Neural crest cell (in vitro differentiated cells): ENCODE measurements around the gene HLA-A. TPM values are rescaled to one million over a fixed set of nuclear protein-coding genes. Genes with fewer than 3 reads are reported as not detected.

Experiments
- DNase-seq: peaks from one replicate; pipeline ENCODE4 v3.0.0; 2021; ENCODE audit warnings: low read depth, mixed read lengths, low spot score
- H3K27ac Mint-ChIP-seq: one replicate; pipeline ENCODE4 v1.8.0; 2021; ENCODE audit warnings: mild to moderate bottlenecking, mixed read lengths; ENCODE audit not compliant: unreplicated experiment
- H3K27me3 Mint-ChIP-seq: 2 replicates; pipeline ENCODE4 v1.8.0; 2021; ENCODE audit warnings: low read depth, mild to moderate bottlenecking, mixed read lengths
- H3K36me3 Mint-ChIP-seq: 2 replicates; pipeline ENCODE4 v1.8.0; 2021; ENCODE audit warnings: low read depth, mild to moderate bottlenecking, mixed read lengths
- H3K4me1 Mint-ChIP-seq: 2 replicates; pipeline ENCODE4 v1.8.0; 2021; ENCODE audit warnings: mixed read lengths
- H3K4me3 Mint-ChIP-seq: one replicate; pipeline ENCODE4 v1.8.0; 2021; ENCODE audit warnings: mild to moderate bottlenecking, mixed read lengths
- H3K9me3 Mint-ChIP-seq: 2 replicates; pipeline ENCODE4 v1.8.0; 2021; ENCODE audit warnings: mixed read lengths
- total RNA-seq: library from RNA; stranded (reverse); gene quantifications from 2 replicates; pipeline ENCODE4 v1.2.1, GENCODE V29; 2021
- TF ChIP-seq, protein P1 (sequence below): fragments of 200-600 bp; sonication (generic); conservative IDR thresholded peaks from 2 replicates; pipeline ENCODE4 v1.5.0; 2021; ENCODE audit warnings: antibody characterized with exemption, mild to moderate bottlenecking

The HLA-A gene
- total RNA-seq, 1 donor from 2014 or later: 131 TPM

DNA sequence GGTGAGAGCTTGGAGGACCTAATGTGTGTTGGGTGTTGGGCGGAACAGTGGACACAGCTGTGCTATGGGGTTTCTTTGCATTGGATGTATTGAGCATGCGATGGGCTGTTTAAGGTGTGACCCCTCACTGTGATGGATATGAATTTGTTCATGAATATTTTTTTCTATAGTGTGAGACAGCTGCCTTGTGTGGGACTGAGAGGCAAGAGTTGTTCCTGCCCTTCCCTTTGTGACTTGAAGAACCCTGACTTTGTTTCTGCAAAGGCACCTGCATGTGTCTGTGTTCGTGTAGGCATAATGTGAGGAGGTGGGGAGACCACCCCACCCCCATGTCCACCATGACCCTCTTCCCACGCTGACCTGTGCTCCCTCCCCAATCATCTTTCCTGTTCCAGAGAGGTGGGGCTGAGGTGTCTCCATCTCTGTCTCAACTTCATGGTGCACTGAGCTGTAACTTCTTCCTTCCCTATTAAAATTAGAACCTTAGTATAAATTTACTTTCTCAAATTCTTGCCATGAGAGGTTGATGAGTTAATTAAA is 3.0 kb downstream of the HLA-A start:
- DNase-seq: no peak
- Mint-ChIP-seq H3K27ac (no peak overlapping the region), H3K4me3 (peak overlapping the region; percentile 55), H3K9me3 (no peaks in the 10 kb centered on the region), H3K27me3 (no peaks in the 10 kb centered on the region), H3K36me3 (peaks cover 19% of the 10 kb centered on the region), H3K4me1 (peaks cover 16% of the 10 kb centered on the region)
- TF ChIP-seq, protein P1, sequence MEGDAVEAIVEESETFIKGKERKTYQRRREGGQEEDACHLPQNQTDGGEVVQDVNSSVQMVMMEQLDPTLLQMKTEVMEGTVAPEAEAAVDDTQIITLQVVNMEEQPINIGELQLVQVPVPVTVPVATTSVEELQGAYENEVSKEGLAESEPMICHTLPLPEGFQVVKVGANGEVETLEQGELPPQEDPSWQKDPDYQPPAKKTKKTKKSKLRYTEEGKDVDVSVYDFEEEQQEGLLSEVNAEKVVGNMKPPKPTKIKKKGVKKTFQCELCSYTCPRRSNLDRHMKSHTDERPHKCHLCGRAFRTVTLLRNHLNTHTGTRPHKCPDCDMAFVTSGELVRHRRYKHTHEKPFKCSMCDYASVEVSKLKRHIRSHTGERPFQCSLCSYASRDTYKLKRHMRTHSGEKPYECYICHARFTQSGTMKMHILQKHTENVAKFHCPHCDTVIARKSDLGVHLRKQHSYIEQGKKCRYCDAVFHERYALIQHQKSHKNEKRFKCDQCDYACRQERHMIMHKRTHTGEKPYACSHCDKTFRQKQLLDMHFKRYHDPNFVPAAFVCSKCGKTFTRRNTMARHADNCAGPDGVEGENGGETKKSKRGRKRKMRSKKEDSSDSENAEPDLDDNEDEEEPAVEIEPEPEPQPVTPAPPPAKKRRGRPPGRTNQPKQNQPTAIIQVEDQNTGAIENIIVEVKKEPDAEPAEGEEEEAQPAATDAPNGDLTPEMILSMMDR: no peak

GRCh38 chr6:29946223-29947076 is 4.1 kb downstream of the HLA-A start:
- Mint-ChIP-seq H3K4me1 (peaks cover 16% of the 10 kb centered on the region), H3K27me3 (no peaks in the 10 kb centered on the region), H3K36me3 (peaks cover 19% of the 10 kb centered on the region), H3K4me3 (peak overlapping the region; percentile 27), H3K27ac (no peak overlapping the region), H3K9me3 (no peaks in the 10 kb centered on the region)
- no peak for DNase-seq
- TF ChIP-seq, protein P1: no peak

GRCh38 chr6:29947077-29947980 is 5.0 kb downstream of the HLA-A start:
- Mint-ChIP-seq H3K9me3 (no peaks in the 10 kb centered on the region), H3K4me1 (peaks cover 7% of the 10 kb centered on the region), H3K27ac (no peak overlapping the region), H3K27me3 (no peaks in the 10 kb centered on the region), H3K36me3 (peaks cover 19% of the 10 kb centered on the region), H3K4me3 (peak overlapping the region; percentile 27)
- DNase-seq: no peak
- TF ChIP-seq, protein P1: no peak

GRCh38 chr6:29948277-29948676 is 5.9 kb downstream of the HLA-A start:
- Mint-ChIP-seq H3K36me3 (peaks cover 19% of the 10 kb centered on the region), H3K4me1 (peaks cover 4% of the 10 kb centered on the region), H3K9me3 (no peaks in the 10 kb centered on the region), H3K27me3 (no peaks in the 10 kb centered on the region), H3K27ac (no peak overlapping the region), H3K4me3 (no peak overlapping the region)
- no peak for DNase-seq
- TF ChIP-seq, protein P1: no peak

DNA sequence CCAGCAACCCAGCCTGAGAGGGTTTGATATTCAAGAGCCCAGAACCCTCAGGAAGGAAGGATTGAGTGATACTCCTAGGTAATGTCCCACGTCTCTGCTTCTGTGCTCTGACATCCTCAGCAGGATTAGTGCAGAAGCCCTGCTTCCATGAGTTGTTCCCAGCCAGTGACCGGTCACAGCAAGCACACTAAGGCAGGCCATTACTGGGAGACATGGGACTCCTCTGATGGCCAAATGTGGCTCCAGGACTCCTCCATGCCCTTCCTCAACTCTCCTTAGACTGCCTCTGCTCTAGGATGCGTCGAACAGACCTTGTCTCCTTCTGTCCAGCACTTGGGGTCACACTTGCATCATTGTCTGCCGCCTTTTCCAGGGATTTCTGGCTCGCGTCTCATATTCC is 7.6 kb downstream of the HLA-A start:
- peaks cover 11% of the 10 kb centered on the region for H3K36me3 Mint-ChIP-seq
- H3K27ac Mint-ChIP-seq: no peak overlapping the region
- no peak overlapping the region for H3K4me3 Mint-ChIP-seq
- no peaks in the 10 kb centered on the region for H3K9me3 Mint-ChIP-seq
- TF ChIP-seq, protein P1: no peak
- H3K27me3 Mint-ChIP-seq: no peaks in the 10 kb centered on the region
- H3K4me1 Mint-ChIP-seq: no peaks in the 10 kb centered on the region
- no peak for DNase-seq
